Left lung (tissue), 10 donors: ENCODE measurements around the gene KCNE3. TPM values are rescaled to one million over a fixed set of nuclear protein-coding genes. Genes with fewer than 3 reads are reported as not detected.

Experiments used
- ATAC-seq: fragments of 200-7000 bp; cut with Tn5 transposase; one replicate; pipeline ENCODE4 v1.9.1; 2020; ENCODE audit warnings: moderate library complexity
- DNase-seq, 4 donors: peaks; one replicate each; pipeline ENCODE4 v3.0.0-alpha.2; 2013 to 2020
- H3K27ac ChIP-seq, 2 donors: fragments of 200-600 bp; sonication (generic) in 1 of 2; one replicate each; pipeline versions ENCODE4 v1.5.0 to v1.8.0; 2020 to 2021
- H3K27me3 ChIP-seq, 2 donors: fragments of 200-600 bp; sonication (generic) in 1 of 2; one replicate each; pipeline versions ENCODE4 v1.5.0 to v1.8.0; 2020 to 2021
- H3K36me3 ChIP-seq, 2 donors: fragments of 200-600 bp; sonication (generic) in 1 of 2; one replicate each; pipeline versions ENCODE4 v1.5.0 to v1.8.0; 2020 to 2021
- H3K4me1 ChIP-seq, 2 donors: fragments of 200-600 bp; one replicate each; pipeline ENCODE4 v1.8.0; 2021
- H3K4me3 ChIP-seq, 2 donors: fragments of 200-600 bp; sonication (generic) in 1 of 2; one replicate each; pipeline versions ENCODE4 v1.5.0 to v1.8.0; 2020 to 2021; ENCODE audit warnings: mild to moderate bottlenecking in 1 of 2
- H3K9me3 ChIP-seq, 2 donors: fragments of 200-600 bp; sonication (generic) in 1 of 2; one replicate each; pipeline versions ENCODE4 v1.5.0 to v1.8.0; 2020 to 2021
- intact Hi-C, 2 donors: fragments of 100-400 bp; cut with DNase I; formaldehyde crosslinking; loops; one replicate each; pipeline versions ENCODE4 v1.11.2 to v1.14.2; 2022
- polyA plus RNA-seq, 6 donors: library from polyadenylated mRNA; unstranded; fragments of 120-200 nt; gene quantifications; one replicate each; pipeline ENCODE4 v1.2.1, GENCODE V29; 2013; ENCODE audit not compliant: insufficient read length in 6 of 6
- total RNA-seq, 2 donors: library from RNA; stranded (reverse); fragmentation: NEBNext Ultra II Directional; extraction: Animal tissue kit (Norgen Biotek cat#: 25700); gene quantifications; one replicate each; pipeline ENCODE4 v1.2.1, GENCODE V29; 2021
- TF ChIP-seq, protein P1 (sequence below), 2 donors: fragments of 200-600 bp; sonication (generic) in 1 of 2; IDR thresholded peaks; one replicate each; pipeline versions ENCODE4 v1.5.0 to v1.8.0; 2021; ENCODE audit warnings: antibody characterized with exemption in 2 of 2
- donor health status: DM: no; HTN: yes; CAD: no.
- donor health status: DM: no; HTN: no; CAD: no.

The KCNE3 gene
- total and polyA plus RNA-seq, 8 donors: 9.7 to 26.6 (median 13.3) TPM

DNA sequence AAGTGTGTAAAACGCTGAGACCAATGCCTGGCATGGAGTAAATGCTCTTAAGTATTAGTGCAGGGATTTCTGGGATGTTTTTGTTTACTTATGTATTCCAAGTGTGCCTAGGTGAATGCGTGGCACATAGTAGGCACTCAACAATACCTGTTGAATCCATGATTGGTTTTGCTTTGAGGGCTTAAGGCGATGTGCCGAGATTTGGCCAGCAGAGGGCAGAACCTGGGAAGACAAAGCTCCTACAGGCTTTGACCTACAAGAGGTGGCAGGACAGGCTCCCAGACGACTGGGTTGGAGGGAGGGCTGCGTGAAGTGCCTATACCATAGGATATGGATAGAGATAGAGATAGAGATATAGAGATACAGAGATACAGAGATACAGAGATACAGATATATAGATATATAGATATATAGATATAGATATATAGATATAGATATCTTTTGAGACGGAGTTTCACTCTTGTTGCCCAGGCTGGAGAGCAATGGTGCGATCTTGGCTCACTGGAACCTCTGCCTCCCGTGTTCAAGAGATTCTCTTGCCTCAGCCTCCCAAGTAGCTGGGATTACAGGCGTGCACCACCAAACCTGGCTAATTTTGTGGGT, 13.9 kb downstream of the KCNE3 start:
- Histone ChIP-seq H3K9me3 (no peaks in the 10 kb centered on the region), H3K27ac (no peak overlapping the region), H3K27me3 (no peaks in the 10 kb centered on the region), H3K4me3 (no peak overlapping the region), H3K36me3 (peaks cover 0 to 24% of the 10 kb centered on the region in 2 donors), H3K4me1 (peaks cover 4 to 23% of the 10 kb centered on the region in 2 donors)
- TF ChIP-seq, protein P1, sequence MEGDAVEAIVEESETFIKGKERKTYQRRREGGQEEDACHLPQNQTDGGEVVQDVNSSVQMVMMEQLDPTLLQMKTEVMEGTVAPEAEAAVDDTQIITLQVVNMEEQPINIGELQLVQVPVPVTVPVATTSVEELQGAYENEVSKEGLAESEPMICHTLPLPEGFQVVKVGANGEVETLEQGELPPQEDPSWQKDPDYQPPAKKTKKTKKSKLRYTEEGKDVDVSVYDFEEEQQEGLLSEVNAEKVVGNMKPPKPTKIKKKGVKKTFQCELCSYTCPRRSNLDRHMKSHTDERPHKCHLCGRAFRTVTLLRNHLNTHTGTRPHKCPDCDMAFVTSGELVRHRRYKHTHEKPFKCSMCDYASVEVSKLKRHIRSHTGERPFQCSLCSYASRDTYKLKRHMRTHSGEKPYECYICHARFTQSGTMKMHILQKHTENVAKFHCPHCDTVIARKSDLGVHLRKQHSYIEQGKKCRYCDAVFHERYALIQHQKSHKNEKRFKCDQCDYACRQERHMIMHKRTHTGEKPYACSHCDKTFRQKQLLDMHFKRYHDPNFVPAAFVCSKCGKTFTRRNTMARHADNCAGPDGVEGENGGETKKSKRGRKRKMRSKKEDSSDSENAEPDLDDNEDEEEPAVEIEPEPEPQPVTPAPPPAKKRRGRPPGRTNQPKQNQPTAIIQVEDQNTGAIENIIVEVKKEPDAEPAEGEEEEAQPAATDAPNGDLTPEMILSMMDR (IDR thresholded peaks at IDR 0.05): peak; percentile 70 to 82
- DNase-seq (peak in 3 of 4 donors; percentile 61 to 86 (median 65)), ATAC-seq (peak; percentile 88)
- intact Hi-C loops: loop anchor here (5.0 to 10.0 kb wide), 2 partner anchors 114 to 199 kb away; no protein-coding TSS in a partner anchor

DNA sequence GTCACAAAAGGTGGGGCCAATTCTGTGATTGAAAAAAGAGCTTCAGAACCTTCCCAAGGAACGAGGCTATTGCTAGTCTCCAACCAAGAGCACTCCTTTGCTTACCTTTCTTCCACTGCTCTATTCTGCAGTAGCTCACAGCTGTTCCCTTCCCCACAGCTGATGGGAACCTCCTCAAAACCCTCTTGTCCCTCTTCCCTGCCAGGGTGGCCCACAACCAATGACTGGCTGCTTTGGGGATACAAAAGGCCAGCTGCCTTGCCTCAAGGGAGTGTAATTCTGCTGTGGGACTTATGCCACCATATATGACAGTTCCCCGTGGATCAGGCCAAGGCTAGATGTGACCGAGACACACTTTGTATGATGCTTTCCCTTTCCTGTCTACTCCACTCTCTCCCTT, 15.0 kb downstream of the KCNE3 start:
- Histone ChIP-seq H3K4me1 (peaks cover 4 to 18% of the 10 kb centered on the region in 2 donors), H3K27me3 (no peaks in the 10 kb centered on the region), H3K4me3 (no peak overlapping the region), H3K27ac (no peak overlapping the region), H3K36me3 (peaks cover 0 to 18% of the 10 kb centered on the region in 2 donors), H3K9me3 (no peaks in the 10 kb centered on the region)
- DNase-seq: no peak
- no peak for ATAC-seq
- intact Hi-C loops: loop anchor here (5.0 to 10.0 kb wide), 2 partner anchors 115 to 198 kb away; no protein-coding TSS in a partner anchor
- TF ChIP-seq, protein P1 (IDR thresholded peaks at IDR 0.05): no peak

DNA sequence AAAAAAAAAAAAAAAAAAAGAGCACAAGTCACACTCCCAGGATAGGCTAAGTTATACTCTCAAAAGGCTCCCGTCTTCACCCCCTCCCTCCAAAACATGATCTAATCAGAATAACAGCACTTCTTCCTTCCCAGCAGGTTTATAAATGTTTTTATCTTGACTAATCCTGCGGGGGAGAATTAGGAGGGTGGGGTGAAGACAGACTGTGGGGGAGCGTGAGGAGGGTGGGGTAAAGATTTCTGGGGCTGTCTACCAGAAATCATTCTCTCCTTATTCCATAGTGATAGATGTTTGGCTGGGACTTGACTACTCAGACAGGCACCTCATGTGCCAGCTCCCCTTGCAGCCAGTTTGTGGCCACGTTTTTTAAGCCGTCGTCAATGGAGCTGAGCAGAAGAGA, 17.0 kb downstream of the KCNE3 start:
- Histone ChIP-seq H3K27me3 (no peaks in the 10 kb centered on the region), H3K36me3 (peaks cover 0 to under 1% of the 10 kb centered on the region in 2 donors), H3K4me3 (no peak overlapping the region), H3K4me1 (peaks cover 4 to 18% of the 10 kb centered on the region in 2 donors), H3K9me3 (no peaks in the 10 kb centered on the region), H3K27ac (no peak overlapping the region)
- DNase-seq: no peak
- no peak for ATAC-seq
- TF ChIP-seq, protein P1 (IDR thresholded peaks at IDR 0.05): no peak
- intact Hi-C loops: loop anchor here (5.0 to 10.0 kb wide), 2 partner anchors 117 to 196 kb away; no protein-coding TSS in a partner anchor

GRCh38 chr11:74449369-74449931, 17.9 kb downstream of the KCNE3 start:
- ATAC-seq (peak; percentile 85), DNase-seq (peak in 2 of 4 donors; percentile 67 to 77)
- Histone ChIP-seq H3K27me3 (no peaks in the 10 kb centered on the region), H3K36me3 (no peaks in the 10 kb centered on the region), H3K27ac (peak overlapping the region in 1 of 2 donors; percentile 35), H3K4me1 (peaks cover 4 to 18% of the 10 kb centered on the region in 2 donors), H3K4me3 (no peak overlapping the region), H3K9me3 (no peaks in the 10 kb centered on the region)
- TF ChIP-seq, protein P1 (IDR thresholded peaks at IDR 0.05): peak; percentile 64 to 65
- intact Hi-C loops: loop anchor here in 1 of 2 donors (5.0 kb wide), 2 partner anchors 62 to 192 kb away; no protein-coding TSS in a partner anchor

- H3K27me3 ChIP-seq: no peaks in the 10 kb centered on the region
- DNase-seq: no peak
- ATAC-seq: no peak
- TF ChIP-seq, protein P1 (IDR thresholded peaks at IDR 0.05): no peak
- no peak overlapping the region for H3K4me3 ChIP-seq
- H3K9me3 ChIP-seq: no peaks in the 10 kb centered on the region
- H3K4me1 ChIP-seq: peaks cover 4 to 13% of the 10 kb centered on the region in 2 donors
- intact Hi-C loops: loop anchor here in 1 of 2 donors (5.0 kb wide), 2 partner anchors 60 to 190 kb away; no protein-coding TSS in a partner anchor
- H3K36me3 ChIP-seq: no peaks in the 10 kb centered on the region
- no peak overlapping the region for H3K27ac ChIP-seq
Observed at GRCh38 chr11:74447720-74448119, 19.6 kb downstream of the KCNE3 start.
